DND-41 (cell line): Measurements from ENCODE around the gene ING4.

Experiments used
- EZH2 ChIP-seq: IDR thresholded peaks from 3 replicates; pipeline ENCODE4 v1.6.1; 2012; ENCODE audit warnings: borderline replicate concordance, low read depth, mild to moderate bottlenecking, moderate library complexity, low read length, inconsistent platforms; ENCODE audit not compliant: severe bottlenecking
- TF ChIP-seq, protein P1 (sequence below): IDR thresholded peaks from 2 replicates; pipeline ENCODE4 v1.5.1; 2012; ENCODE audit warnings: borderline replicate concordance, low read length, moderate library complexity, mild to moderate bottlenecking; ENCODE audit not compliant: poor library complexity, severe bottlenecking; ENCODE audit errors: extremely low read depth

GRCh38 chr12:6626654-6627283, 36.1 kb downstream of the ING4 start:
- TF ChIP-seq EZH2: no peak
- TF ChIP-seq, protein P1, sequence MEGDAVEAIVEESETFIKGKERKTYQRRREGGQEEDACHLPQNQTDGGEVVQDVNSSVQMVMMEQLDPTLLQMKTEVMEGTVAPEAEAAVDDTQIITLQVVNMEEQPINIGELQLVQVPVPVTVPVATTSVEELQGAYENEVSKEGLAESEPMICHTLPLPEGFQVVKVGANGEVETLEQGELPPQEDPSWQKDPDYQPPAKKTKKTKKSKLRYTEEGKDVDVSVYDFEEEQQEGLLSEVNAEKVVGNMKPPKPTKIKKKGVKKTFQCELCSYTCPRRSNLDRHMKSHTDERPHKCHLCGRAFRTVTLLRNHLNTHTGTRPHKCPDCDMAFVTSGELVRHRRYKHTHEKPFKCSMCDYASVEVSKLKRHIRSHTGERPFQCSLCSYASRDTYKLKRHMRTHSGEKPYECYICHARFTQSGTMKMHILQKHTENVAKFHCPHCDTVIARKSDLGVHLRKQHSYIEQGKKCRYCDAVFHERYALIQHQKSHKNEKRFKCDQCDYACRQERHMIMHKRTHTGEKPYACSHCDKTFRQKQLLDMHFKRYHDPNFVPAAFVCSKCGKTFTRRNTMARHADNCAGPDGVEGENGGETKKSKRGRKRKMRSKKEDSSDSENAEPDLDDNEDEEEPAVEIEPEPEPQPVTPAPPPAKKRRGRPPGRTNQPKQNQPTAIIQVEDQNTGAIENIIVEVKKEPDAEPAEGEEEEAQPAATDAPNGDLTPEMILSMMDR: no peak
